ENCODE results near the gene DSTYK. TPM values are rescaled to one million over a fixed set of nuclear protein-coding genes. Genes with fewer than 3 reads are reported as not detected.

The DSTYK gene
- total RNA-seq, 1 experiment from 2014 or later, result 11.3 TPM

DNA sequence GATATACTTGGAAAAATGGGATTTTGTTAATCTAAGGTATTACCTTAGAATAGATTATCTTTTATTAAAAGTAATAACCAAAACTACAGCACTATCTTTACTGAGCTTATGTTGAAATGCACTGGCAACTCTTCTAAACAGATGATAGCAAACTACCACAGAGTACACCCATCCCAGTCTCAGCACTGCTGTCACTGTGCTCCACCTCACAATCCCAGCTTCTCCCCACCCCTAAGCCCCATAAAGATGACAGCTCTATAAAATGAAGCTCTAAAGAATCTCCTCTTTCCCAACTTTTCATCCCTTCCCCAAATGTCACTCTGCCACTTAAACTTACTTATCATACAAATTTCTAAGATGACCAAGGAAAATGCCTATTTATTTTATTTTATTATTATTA lies 6.4 kb downstream of the DSTYK start:
- ATAC-seq, result no peak
- H3K27me3 ChIP-seq (ENCODE audit: control insufficient read depth, insufficient read depth, low read length), result no peaks in the 10 kb centered on the region
- intact Hi-C loops (cut with micrococcal nuclease; ENCODE audit: unreplicated experiment) (no loop called here), in situ Hi-C loops (cut with HindIII; ENCODE audit: low pct_unique_long_range_greater_than_20kb, low sequenced_read_pairs) (no loop called here)
- no peaks in the 10 kb centered on the region for H3K9me3 ChIP-seq (ENCODE audit: control insufficient read depth, insufficient read depth, low read depth, low read length)
- no peak for TF ChIP-seq SIN3A (IDR thresholded peaks at IDR 0.05; ENCODE audit: borderline replicate concordance, insufficient read depth, low read depth, low read length)
- no peak for TF ChIP-seq POLR2AphosphoS5 (IDR thresholded peaks at IDR 0.05; ENCODE audit: low read depth, low read length)
- no peak for TF ChIP-seq TCF7L2 (IDR thresholded peaks at IDR 0.05; ENCODE audit: low read depth, low read length)
- TF ChIP-seq, protein P1, sequence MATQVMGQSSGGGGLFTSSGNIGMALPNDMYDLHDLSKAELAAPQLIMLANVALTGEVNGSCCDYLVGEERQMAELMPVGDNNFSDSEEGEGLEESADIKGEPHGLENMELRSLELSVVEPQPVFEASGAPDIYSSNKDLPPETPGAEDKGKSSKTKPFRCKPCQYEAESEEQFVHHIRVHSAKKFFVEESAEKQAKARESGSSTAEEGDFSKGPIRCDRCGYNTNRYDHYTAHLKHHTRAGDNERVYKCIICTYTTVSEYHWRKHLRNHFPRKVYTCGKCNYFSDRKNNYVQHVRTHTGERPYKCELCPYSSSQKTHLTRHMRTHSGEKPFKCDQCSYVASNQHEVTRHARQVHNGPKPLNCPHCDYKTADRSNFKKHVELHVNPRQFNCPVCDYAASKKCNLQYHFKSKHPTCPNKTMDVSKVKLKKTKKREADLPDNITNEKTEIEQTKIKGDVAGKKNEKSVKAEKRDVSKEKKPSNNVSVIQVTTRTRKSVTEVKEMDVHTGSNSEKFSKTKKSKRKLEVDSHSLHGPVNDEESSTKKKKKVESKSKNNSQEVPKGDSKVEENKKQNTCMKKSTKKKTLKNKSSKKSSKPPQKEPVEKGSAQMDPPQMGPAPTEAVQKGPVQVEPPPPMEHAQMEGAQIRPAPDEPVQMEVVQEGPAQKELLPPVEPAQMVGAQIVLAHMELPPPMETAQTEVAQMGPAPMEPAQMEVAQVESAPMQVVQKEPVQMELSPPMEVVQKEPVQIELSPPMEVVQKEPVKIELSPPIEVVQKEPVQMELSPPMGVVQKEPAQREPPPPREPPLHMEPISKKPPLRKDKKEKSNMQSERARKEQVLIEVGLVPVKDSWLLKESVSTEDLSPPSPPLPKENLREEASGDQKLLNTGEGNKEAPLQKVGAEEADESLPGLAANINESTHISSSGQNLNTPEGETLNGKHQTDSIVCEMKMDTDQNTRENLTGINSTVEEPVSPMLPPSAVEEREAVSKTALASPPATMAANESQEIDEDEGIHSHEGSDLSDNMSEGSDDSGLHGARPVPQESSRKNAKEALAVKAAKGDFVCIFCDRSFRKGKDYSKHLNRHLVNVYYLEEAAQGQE (IDR thresholded peaks at IDR 0.05; ENCODE audit: insufficient read depth in 1 of 2, low read depth in 2 of 2, low read length in 1 of 2), result no peak
- TF ChIP-seq, protein P2, sequence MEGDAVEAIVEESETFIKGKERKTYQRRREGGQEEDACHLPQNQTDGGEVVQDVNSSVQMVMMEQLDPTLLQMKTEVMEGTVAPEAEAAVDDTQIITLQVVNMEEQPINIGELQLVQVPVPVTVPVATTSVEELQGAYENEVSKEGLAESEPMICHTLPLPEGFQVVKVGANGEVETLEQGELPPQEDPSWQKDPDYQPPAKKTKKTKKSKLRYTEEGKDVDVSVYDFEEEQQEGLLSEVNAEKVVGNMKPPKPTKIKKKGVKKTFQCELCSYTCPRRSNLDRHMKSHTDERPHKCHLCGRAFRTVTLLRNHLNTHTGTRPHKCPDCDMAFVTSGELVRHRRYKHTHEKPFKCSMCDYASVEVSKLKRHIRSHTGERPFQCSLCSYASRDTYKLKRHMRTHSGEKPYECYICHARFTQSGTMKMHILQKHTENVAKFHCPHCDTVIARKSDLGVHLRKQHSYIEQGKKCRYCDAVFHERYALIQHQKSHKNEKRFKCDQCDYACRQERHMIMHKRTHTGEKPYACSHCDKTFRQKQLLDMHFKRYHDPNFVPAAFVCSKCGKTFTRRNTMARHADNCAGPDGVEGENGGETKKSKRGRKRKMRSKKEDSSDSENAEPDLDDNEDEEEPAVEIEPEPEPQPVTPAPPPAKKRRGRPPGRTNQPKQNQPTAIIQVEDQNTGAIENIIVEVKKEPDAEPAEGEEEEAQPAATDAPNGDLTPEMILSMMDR (IDR thresholded peaks at IDR 0.05), result no peak
- peaks cover 4% of the 10 kb centered on the region; the same call in 1 of the 2 replicates for H3K4me1 ChIP-seq (ENCODE audit: control insufficient read depth, insufficient read depth, low read length)
- DNase-seq (ENCODE audit: low read depth, low spot score), result no peak
- no TSS peak for BruUV-seq (replicated peaks)
- H3K4me3 ChIP-seq (ENCODE audit: low read depth in 2 of 2, low read length in 2 of 2), result no peak overlapping the region
- no peak overlapping the region for H3K27ac ChIP-seq (ENCODE audit: low read length)
- ChIA-PET POLR2A (no interaction called here), CTCF (no interaction called here)
- H3K36me3 ChIP-seq (ENCODE audit: control insufficient read depth, insufficient read depth, low read length), result no peaks in the 10 kb centered on the region

DNA sequence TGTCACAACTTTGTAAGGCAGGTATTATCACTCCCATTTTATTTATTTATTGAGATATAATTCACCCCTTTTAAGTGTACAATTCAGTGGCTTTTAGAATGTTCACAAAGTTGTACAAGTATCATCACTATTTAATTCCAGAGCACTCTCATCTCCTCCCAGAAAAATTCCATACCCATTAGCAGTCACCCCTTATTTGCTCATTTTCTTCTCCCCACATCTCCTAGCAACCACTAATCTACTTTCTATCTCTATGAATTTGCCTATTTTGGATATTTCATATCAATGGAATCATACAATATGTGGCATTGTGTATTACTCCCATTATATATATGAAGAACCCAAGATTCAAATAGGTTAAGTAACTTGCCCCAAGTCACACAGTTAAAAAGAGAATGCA lies 7.0 kb downstream of the DSTYK start:
- Histone ChIP-seq H3K4me1 (ENCODE audit: control insufficient read depth, insufficient read depth, low read length) (peaks cover 4% of the 10 kb centered on the region; the same call in 1 of the 2 replicates), H3K9me3 (ENCODE audit: control insufficient read depth, insufficient read depth, low read depth, low read length) (no peaks in the 10 kb centered on the region), H3K36me3 (ENCODE audit: control insufficient read depth, insufficient read depth, low read length) (no peaks in the 10 kb centered on the region), H3K27ac (ENCODE audit: low read length) (no peak overlapping the region), H3K27me3 (ENCODE audit: control insufficient read depth, insufficient read depth, low read length) (no peaks in the 10 kb centered on the region), H3K4me3 (ENCODE audit: low read depth in 2 of 2, low read length in 2 of 2) (no peak overlapping the region)
- TF ChIP-seq POLR2AphosphoS5 (IDR thresholded peaks at IDR 0.05; ENCODE audit: low read depth, low read length) (no peak), SIN3A (IDR thresholded peaks at IDR 0.05; ENCODE audit: borderline replicate concordance, insufficient read depth, low read depth, low read length) (no peak), TCF7L2 (IDR thresholded peaks at IDR 0.05; ENCODE audit: low read depth, low read length) (no peak)
- TF ChIP-seq, protein P2 (IDR thresholded peaks at IDR 0.05), result no peak
- DNase-seq (ENCODE audit: low read depth, low spot score), result no peak
- ChIA-PET POLR2A (no interaction called here), CTCF (no interaction called here)
- in situ Hi-C loops (cut with HindIII; ENCODE audit: low pct_unique_long_range_greater_than_20kb, low sequenced_read_pairs) (no loop called here), intact Hi-C loops (cut with micrococcal nuclease; ENCODE audit: unreplicated experiment) (no loop called here)
- no peak for ATAC-seq
- no TSS peak for BruUV-seq (replicated peaks)
